COLO668 (cell line): ENCODE measurements around the gene SLIT1.

Source experiments
- DNase-seq: peaks from one replicate; lab custom pipeline; 2025; ENCODE audit not compliant: unreplicated experiment; lab: John Stamatoyannopoulos, UW

Gene SLIT1

DNA sequence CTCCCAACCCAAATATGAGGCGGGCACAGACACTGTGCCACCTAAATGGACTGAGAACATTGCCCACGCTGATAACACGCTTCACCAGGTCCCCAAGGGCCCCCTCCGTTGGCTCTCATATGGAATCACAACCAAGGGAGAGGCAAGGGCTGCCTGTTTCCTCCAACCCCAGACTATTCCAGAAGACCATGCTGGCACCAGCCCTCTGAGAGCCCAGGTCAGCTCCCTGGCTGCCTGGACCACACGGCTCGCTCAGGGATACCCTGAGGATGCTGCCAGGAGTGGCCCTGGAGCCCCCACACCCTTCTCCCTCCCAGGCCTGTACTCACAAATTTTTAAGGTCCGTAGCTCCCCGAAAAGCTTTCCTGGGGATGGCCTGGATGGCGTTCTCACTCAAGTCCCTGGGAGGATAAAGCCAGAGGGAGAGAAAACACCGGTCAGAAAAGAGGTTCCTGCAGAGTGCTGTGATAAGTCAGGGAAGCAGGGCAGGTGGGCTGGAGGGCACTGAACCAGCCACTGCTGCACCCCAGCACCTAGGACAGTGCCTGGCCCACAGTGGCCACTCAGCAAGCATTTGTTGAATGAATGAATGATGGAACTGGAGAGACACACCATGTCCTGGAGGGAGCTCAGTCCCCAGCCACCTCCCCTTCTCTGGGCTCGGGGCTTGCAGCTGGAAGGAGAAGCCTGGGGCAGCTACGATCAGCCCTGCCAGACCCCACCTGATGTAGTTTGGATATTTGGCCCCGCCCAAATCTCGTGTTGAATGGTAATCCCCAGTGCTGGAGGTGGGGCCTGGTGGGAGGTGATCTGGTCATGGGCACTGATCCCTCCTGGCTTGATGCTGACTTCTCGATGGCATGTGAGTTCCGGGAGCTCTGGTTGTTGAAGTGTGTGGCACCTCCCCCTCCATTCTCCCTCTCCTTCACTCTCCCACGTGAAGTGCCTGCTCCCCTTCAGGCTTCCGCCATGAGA, 119.8 kb downstream of the SLIT1 start:
- no peak for DNase-seq

DNA sequence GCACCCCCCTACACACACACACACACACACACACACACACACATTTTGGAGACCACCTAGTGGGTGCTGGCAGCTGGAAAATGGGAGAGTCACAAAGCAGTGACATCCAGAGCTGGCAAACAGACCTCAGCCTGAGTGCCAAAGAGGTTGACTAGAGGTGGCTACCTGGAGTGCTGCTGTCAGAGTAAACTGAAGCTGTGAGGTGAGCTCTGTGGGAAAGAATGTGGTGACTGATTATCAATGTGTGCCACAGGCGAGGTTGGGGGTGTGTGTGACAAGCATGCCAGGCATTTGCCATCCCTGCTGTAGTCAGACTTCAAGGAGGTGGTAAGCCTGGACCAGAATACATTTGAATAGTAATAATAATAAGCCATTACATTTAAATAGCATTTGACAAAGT, 120.6 kb downstream of the SLIT1 start:
- no peak for DNase-seq

DNA sequence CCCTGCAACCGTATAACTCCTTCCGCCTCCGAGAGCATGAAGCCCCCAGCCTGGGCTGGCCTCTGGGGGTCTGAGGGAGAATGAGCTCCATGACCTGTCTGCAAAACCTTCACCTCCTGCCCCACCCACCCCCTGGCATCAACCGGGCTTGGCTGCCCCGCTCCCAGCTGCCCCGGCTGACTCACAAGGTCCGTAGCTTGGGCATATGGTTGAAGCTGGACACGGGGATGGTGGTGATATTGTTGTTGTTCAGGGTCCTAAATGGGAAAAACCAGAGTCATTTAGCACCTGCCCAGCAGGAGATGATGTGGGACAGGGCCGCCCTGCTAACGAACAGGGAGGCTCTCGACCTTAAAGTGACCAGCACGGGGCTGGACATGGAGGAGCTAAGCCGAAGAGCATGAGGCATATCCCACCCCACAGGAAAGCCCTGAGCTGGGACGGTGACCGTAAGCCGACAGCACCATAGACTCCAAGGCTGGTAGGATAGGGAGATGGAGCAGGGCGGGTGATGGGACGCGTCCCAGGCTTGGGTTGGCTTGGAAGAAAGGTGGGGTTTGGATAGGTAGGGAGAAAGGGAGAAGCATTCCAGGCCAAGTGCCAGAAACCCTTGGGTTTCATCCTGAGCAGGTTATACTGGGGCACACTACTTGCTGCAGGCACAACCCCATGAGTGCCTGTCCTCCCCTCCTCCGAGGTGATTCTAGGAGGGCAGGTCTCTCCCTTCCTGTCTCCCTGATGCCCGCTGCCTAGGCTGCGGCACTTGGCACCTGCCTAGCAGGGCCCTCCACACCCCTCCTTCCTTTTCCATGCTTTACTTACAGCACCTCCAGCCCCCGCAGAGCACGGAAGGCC, 121.5 kb downstream of the SLIT1 start:
- DNase-seq, result no peak

DNA sequence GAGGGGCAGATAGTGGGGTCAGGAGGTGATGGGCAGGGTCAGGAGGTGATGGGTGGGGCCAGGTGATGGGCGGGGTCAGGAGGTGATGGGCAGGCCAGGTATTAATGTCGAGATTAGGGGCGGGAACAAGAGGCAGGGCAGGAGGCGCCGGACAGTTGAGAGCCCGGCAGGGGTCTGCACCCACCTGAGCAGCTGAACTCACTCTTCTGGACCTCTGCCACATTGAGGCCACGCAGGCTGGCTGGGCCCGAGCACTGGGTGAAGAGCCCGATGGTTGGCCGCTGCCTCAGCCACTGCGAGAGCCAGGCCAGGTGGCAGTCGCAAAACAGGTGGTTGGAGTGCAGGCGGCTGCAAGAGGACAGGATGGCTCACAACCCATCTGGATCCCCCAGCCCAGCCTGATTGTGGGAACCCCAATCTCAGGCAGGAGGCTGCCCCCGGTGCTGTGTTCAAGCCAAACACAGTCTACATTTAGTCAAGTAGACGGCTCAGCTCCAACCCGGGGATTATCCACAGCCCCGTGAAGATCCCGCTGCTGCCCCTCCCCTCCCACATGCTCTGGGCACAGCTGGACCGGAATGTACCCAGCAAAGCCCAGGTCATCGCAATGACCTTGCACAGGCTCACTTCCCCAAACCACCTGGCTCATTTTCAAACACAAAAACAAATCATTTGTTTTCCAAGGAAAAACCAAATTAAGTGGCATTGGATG, 122.3 kb downstream of the SLIT1 start:
- DNase-seq, result no peak

DNA sequence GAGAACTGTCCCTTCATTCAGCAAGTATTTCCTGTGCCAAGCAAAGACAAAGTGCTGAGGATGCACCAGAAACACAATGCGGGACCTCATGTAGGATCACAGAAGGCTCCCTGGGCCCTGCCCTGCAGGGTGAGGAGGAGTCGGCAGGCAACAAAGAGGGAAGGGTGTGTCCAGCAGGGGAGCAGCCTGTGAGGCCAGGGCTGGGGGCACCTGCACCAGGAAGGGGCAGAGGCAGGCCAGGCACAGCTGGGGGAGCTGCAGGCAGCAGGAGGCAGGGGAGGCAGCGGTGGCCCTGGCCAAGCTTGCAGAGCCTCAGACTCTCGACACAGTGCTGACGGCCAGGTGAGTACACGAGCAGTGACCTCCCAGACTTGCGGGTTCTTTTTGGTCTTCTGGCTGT, 123.3 kb downstream of the SLIT1 start:
- no peak for DNase-seq

- no peak for DNase-seq
Observed at GRCh38 chr10:97062046-97062445, 123.7 kb downstream of the SLIT1 start.

GRCh38 chr10:97061423-97061822, 124.3 kb downstream of the SLIT1 start:
- no peak for DNase-seq

- DNase-seq, result no peak
Observed at GRCh38 chr10:97060441-97061084, 125.2 kb downstream of the SLIT1 start.

- no peak for DNase-seq
Observed at GRCh38 chr10:97059872-97060205, 125.9 kb downstream of the SLIT1 start.

- DNase-seq, result no peak
Observed at GRCh38 chr10:97059006-97059871, 126.5 kb downstream of the SLIT1 start.

- no peak for DNase-seq
Observed at GRCh38 chr10:97058521-97058920, 127.2 kb downstream of the SLIT1 start.

DNA sequence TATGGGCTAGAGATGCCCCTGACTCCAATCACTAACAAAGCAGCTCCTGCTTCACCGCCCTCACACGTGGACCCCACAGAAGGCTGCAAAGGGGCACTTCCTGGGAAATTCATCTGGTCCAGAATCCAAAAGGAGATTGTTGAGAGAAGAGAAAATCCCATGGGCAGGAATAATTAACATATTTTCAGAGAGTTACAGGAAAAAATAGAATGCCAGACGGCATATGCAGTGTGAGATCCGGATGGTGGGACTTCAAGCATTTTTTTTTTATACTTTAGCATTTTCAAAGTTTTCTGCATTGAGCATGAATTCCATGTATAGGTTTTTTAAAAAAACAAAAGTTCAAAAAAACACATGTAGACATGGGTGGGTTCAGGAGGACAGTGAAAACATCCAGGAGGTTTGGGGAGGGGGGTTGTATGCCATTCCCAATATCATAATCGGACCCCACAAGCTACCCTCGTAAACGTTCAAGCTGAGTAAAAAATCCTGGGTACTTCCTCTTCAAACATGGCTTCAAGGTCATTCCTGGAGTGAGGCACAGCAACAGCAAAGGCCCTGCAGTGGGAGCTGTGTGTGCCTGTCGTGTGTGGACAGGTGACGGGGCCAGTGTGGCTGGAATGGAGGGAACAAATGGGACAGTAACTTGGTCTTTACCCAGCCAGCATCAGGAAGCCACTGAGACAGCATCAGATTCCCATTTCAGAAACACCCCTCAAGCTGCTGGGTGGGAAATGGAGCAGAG, 128.1 kb downstream of the SLIT1 start:
- no peak for DNase-seq

DNA sequence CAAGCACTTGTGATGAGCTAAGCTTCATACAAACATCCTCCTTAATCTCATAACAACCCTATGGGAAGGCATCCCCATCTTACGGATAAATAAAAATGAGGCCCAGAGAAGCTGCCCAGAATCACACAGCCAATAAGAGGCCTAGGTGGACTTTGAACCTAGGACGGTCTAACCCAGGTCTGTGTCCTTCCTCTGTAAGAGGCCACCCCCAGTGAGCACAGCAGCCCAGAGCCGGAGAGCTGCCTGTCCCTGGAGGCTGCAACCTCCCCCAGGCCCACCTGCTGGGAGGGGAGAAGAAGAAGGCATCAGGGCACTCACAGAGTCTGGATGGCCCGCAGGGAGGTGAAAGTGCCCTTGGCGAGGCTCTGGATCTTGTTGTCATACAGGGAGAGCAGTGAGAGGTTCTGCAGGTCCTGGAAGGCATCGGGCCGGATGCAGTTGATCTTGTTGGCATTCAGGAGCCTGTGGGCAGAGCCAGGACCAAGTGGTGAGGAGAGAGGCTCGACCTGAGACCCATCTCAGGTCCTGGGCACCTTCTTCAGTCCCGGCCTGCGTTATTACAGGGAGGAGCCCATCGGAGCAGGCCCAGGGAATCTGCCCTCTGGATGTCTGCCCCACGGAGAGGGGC, 129.6 kb downstream of the SLIT1 start:
- no peak for DNase-seq

DNA sequence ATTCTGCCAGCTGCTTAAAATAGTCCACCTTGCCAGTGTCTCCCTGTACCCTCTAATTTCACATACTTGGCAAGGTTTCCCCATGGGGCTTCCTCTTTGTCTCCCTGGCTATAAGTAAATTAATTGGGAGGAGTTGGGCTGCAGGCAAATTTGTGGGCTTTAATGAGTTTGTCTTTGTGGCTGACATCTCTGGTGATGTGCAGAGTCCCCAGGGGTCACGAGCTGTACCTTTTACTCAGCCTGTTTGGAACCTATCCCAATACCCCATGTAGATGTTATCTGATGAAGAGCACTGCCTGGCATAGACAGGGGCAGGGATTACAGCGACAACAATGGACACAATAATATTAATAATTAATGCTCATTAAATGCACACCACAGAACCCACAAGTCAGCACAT, 132.5 kb downstream of the SLIT1 start:
- no peak for DNase-seq

- no peak for DNase-seq
Observed at GRCh38 chr10:97050956-97051496, 134.7 kb downstream of the SLIT1 start.

GRCh38 chr10:97050205-97050745, 135.5 kb downstream of the SLIT1 start:
- DNase-seq, result no peak

- no peak for DNase-seq
Observed at GRCh38 chr10:97049670-97050069, 136.1 kb downstream of the SLIT1 start.
